Neuronal stem cell (in vitro differentiated cells): ENCODE measurements around the gene TBC1D17.

ENCODE experiments used
- DNase-seq: peaks from one replicate; pipeline ENCODE4 v3.0.0-alpha.2; 2013; ENCODE audit warnings: low spot score
- H2AFZ ChIP-seq: one replicate; pipeline ENCODE4 v1.6.1; 2013; ENCODE audit warnings: mild to moderate bottlenecking, low read length, inconsistent platforms
- H2AK5ac ChIP-seq: 2 replicates; pipeline ENCODE4 v1.6.1; 2013; ENCODE audit warnings: low read depth, mild to moderate bottlenecking, inconsistent platforms, low read length, moderate library complexity, mixed read lengths
- H2BK120ac ChIP-seq: 2 replicates; pipeline ENCODE4 v1.6.1; 2013; ENCODE audit warnings: low read depth, mild to moderate bottlenecking, inconsistent platforms, low read length, moderate library complexity, mixed read lengths
- H2BK12ac ChIP-seq: one replicate; pipeline ENCODE4 v1.6.1; 2013; ENCODE audit warnings: low read length, inconsistent platforms
- H2BK15ac ChIP-seq: 2 replicates; pipeline ENCODE4 v1.6.1; 2013; ENCODE audit warnings: mild to moderate bottlenecking, low read length, inconsistent platforms, mixed read lengths
- H2BK5ac ChIP-seq: one replicate; pipeline ENCODE4 v1.6.1; 2013; ENCODE audit warnings: inconsistent platforms, mild to moderate bottlenecking, low read length, moderate library complexity
- H3K14ac ChIP-seq: one replicate; pipeline ENCODE4 v1.6.1; 2013; ENCODE audit warnings: low read length, inconsistent platforms
- H3K18ac ChIP-seq: 2 replicates; pipeline ENCODE4 v1.6.1; 2013; ENCODE audit warnings: low read length, inconsistent platforms
- H3K23ac ChIP-seq: 2 replicates; pipeline ENCODE4 v1.6.1; 2013; ENCODE audit warnings: low read depth, mild to moderate bottlenecking, mixed read lengths, low read length, inconsistent platforms; ENCODE audit not compliant: poor library complexity
- H3K27ac ChIP-seq: replicated peaks from 3 replicates; pipeline ENCODE4 v1.5.1; 2013; ENCODE audit warnings: low read length, inconsistent platforms
- H3K27me3 ChIP-seq, 3 experiments: 2 replicates each; pipeline ENCODE4 v1.6.1; 2013; ENCODE audit warnings: low read length in 3 of 3, mild to moderate bottlenecking in 2 of 3, inconsistent platforms in 1 of 3, low read depth in 1 of 3, mixed read lengths in 1 of 3, moderate library complexity in 1 of 3; ENCODE audit not compliant: control insufficient read depth in 3 of 3, insufficient read depth in 3 of 3
- H3K36me3 ChIP-seq, 2 donors: replicated peaks in 1 of 2; 2 replicates each; pipeline ENCODE4 v1.6.1; 2013; ENCODE audit warnings: low read length in 2 of 2; ENCODE audit not compliant: control insufficient read depth in 2 of 2, insufficient read depth in 2 of 2
- H3K4ac ChIP-seq: 2 replicates; pipeline ENCODE4 v1.6.1; 2013; ENCODE audit warnings: inconsistent platforms, mild to moderate bottlenecking, low read length, moderate library complexity
- H3K4me1 ChIP-seq, 2 donors: 1 replicate in 1 of 2; 2 replicates in 1 of 2; pipeline ENCODE4 v1.6.1; 2013; ENCODE audit warnings: low read length in 2 of 2, low read depth in 1 of 2; ENCODE audit not compliant: control insufficient read depth in 2 of 2, insufficient read depth in 1 of 2
- H3K4me2 ChIP-seq: one replicate; pipeline ENCODE4 v1.6.1; 2013; ENCODE audit warnings: mild to moderate bottlenecking, low read length, inconsistent platforms; ENCODE audit not compliant: insufficient read depth, poor library complexity, severe bottlenecking
- H3K4me3 ChIP-seq, 2 donors: 2 replicates each; pipeline ENCODE4 v1.5.1; 2013; ENCODE audit warnings: low read length in 2 of 2, mild to moderate bottlenecking in 2 of 2, inconsistent platforms in 1 of 2, moderate library complexity in 1 of 2
- H3K79me1 ChIP-seq: one replicate; pipeline ENCODE4 v1.6.1; 2013; ENCODE audit warnings: low read depth, mild to moderate bottlenecking, inconsistent platforms, low read length, moderate library complexity
- H3K9ac ChIP-seq: one replicate; pipeline ENCODE4 v1.6.1; 2013; ENCODE audit warnings: mild to moderate bottlenecking, low read depth, low read length, inconsistent platforms; ENCODE audit not compliant: poor library complexity
- H3K9me3 ChIP-seq, 2 donors: replicated peaks in 1 of 2; 2 replicates each; pipeline versions ENCODE3 to v1.6.1; 2013; ENCODE audit warnings: low read length in 2 of 2, mild to moderate bottlenecking in 2 of 2, inconsistent platforms in 1 of 2, low read depth in 1 of 2, mixed read lengths in 1 of 2, moderate library complexity in 1 of 2; ENCODE audit not compliant: control insufficient read depth in 2 of 2, insufficient read depth in 1 of 2
- H4K8ac ChIP-seq: one replicate; pipeline ENCODE4 v1.6.1; 2013; ENCODE audit warnings: low read depth, mild to moderate bottlenecking, inconsistent platforms, low read length, moderate library complexity
- H4K91ac ChIP-seq: one replicate; pipeline ENCODE4 v1.6.1; 2013; ENCODE audit warnings: low read length, low read depth, mild to moderate bottlenecking, inconsistent platforms; ENCODE audit not compliant: poor library complexity
- WGBS, 2 donors: extraction: QIAGEN DNeasy Blood & Tissue Kit; methylation state at CpG; one replicate each; pipeline ENCODE4 v1.1.7; 2013; ENCODE audit warnings: missing lambda C conversion rate in 2 of 2, mixed read lengths in 1 of 2; ENCODE audit not compliant: insufficient read length in 2 of 2, insufficient replicate concordance in 1 of 2; ENCODE audit errors: extremely low coverage in 2 of 2; 5-methylcytosine and 5-hydroxymethylcytosine counted together

The TBC1D17 gene

GRCh38 chr19:49874503-49875157 is 2.9 kb upstream of the TBC1D17 start:
- H3K23ac ChIP-seq = peak overlapping the region; percentile 13
- WGBS, 2 donors = no CpG with 5 or more reads among the region's 11 CpGs
- no peak overlapping the region for H2BK120ac ChIP-seq

DNA sequence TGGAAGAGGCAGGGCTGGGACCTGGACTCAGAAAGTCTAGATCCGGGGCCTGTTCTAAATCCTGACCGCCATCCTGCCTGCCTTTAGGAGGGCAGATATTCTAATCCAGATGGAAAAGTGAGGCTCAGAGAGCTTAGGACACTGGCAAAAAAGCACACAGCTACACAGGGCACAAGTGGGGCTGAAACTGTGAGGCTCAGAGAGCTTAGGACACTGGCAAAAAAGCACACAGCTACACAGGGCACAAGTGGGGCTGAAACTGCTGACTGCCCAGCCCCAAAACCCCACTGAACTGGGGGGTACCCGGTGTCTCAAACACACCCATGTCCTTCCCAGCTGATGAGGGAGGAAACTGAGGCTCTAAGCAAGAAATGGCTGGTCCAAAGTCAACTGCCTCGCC is 2.3 kb upstream of the TBC1D17 start:
- Histone ChIP-seq H3K4me2 (peak overlapping the region; percentile 80), H2BK120ac (no peak overlapping the region), H3K18ac (no peak overlapping the region), H2BK12ac (no peak overlapping the region), H3K36me3 (peaks cover 12 to 21% of the 10 kb centered on the region in 2 donors), H3K4me1 (peaks cover 12 to 19% of the 10 kb centered on the region in 2 donors), H3K27me3 (no peaks in the 10 kb centered on the region), H3K4me3 (peak overlapping the region in 1 of 2 donors; percentile 86), H3K14ac (no peak overlapping the region), H3K4ac (no peak overlapping the region), H2AK5ac (no peak overlapping the region), H3K27ac (no peak overlapping the region), H2BK15ac (no peak overlapping the region), H2AFZ (no peak overlapping the region), H4K91ac (no peak overlapping the region), H3K9ac (no peak overlapping the region), H4K8ac (no peak overlapping the region), H3K79me1 (peaks cover 17% of the 10 kb centered on the region), H3K23ac (no peak overlapping the region), H2BK5ac (no peak overlapping the region), H3K9me3 (no peaks in the 10 kb centered on the region)
- WGBS, 2 donors = no CpG with 5 or more reads among the region's 4 CpGs
- DNase-seq = no peak

More at GRCh38 chr19:49874503-49875157, 2.9 kb upstream of the TBC1D17 start:
- Histone ChIP-seq H2BK5ac (peak overlapping the region; percentile 58), H2AFZ (no peak overlapping the region), H3K4me3 (no peak overlapping the region), H3K18ac (no peak overlapping the region), H2BK12ac (no peak overlapping the region), H2BK15ac (no peak overlapping the region), H3K79me1 (peaks cover 15% of the 10 kb centered on the region), H3K14ac (no peak overlapping the region), H3K4me2 (no peak overlapping the region), H3K27me3 (no peaks in the 10 kb centered on the region), H4K91ac (no peak overlapping the region), H3K4ac (no peak overlapping the region), H4K8ac (no peak overlapping the region), H3K4me1 (peaks cover 16 to 22% of the 10 kb centered on the region in 2 donors), H2AK5ac (no peak overlapping the region), H3K36me3 (peaks cover 9 to 18% of the 10 kb centered on the region in 2 donors), H3K27ac (no peak overlapping the region), H3K9me3 (no peaks in the 10 kb centered on the region), H3K9ac (peak overlapping the region; percentile 53)
- DNase-seq = no peak

DNA sequence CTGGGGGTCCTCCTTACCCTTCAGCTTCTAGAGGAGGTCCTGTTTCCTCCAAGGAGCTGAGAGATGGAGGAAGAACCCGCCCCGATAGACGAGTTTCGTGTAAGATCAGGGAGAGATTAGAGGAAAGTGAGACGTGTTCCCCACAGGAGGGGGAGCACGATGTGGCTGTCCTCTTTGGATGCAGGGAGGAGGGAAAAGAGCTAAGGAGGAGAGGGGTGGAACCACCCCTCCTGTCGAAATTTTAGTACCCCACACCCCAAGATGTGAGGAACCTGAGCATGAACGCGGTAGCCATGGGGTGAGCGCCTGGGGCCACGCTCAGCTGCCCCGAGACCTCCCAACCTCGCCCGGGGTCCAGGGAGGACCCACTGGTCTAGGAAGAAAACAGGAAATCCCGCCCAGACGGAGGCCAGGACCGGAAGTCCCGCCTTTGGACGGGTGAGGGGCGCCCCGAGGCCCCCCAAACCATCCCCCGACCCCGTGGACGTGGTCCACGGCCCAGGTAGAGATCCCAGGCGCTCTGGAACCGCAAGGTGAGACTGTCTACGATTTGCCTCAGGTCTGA is 1.6 kb upstream of the TBC1D17 start:
- Histone ChIP-seq H3K27ac (peak overlapping the region; percentile 94), H2BK5ac (peak overlapping the region; percentile 96), H4K8ac (no peak overlapping the region), H3K79me1 (peaks cover 18% of the 10 kb centered on the region), H2AFZ (peak overlapping the region; percentile 90), H3K9ac (peak overlapping the region; percentile 100), H2BK15ac (peak overlapping the region; percentile 60), H3K18ac (peak overlapping the region; percentile 99), H3K4me2 (peak overlapping the region; percentile 80), H3K36me3 (peaks cover 19 to 26% of the 10 kb centered on the region in 2 donors), H3K27me3 (no peaks in the 10 kb centered on the region), H3K4ac (peak overlapping the region; percentile 27), H2BK12ac (no peak overlapping the region), H3K4me3 (peak overlapping the region; percentile 86 to 89), H3K9me3 (no peaks in the 10 kb centered on the region), H3K23ac (peak overlapping the region; percentile 98), H3K14ac (peak overlapping the region; percentile 92), H4K91ac (peak overlapping the region; percentile 38), H2AK5ac (peak overlapping the region; percentile 9), H2BK120ac (peak overlapping the region; percentile 52), H3K4me1 (peaks cover 10 to 13% of the 10 kb centered on the region in 2 donors)
- WGBS, 2 donors = no CpG with 5 or more reads among the region's 28 CpGs
- peak; percentile 59 for DNase-seq

- H3K23ac ChIP-seq = peak overlapping the region; percentile 98
- no peaks in the 10 kb centered on the region for H3K27me3 ChIP-seq
- no peak overlapping the region for H2BK12ac ChIP-seq
Observed at GRCh38 chr19:49876422-49877019, 981 bp upstream of the TBC1D17 start.

More at GRCh38 chr19:49876422-49877019, 981 bp upstream of the TBC1D17 start:
- Histone ChIP-seq H3K4me3 (peak overlapping the region; percentile 86 to 93), H3K4ac (peak overlapping the region; percentile 27), H2AFZ (peak overlapping the region; percentile 93), H2AK5ac (peak overlapping the region; percentile 9), H3K9me3 (no peaks in the 10 kb centered on the region), H2BK15ac (peak overlapping the region; percentile 60), H3K4me2 (peak overlapping the region; percentile 80), H3K9ac (peak overlapping the region; percentile 100), H2BK5ac (peak overlapping the region; percentile 96), H3K27ac (peak overlapping the region; percentile 94), H3K14ac (peak overlapping the region; percentile 92), H2BK120ac (peak overlapping the region; percentile 52), H3K18ac (peak overlapping the region; percentile 99), H4K8ac (no peak overlapping the region), H3K4me1 (peaks cover 10 to 12% of the 10 kb centered on the region in 2 donors), H3K79me1 (peaks cover 15% of the 10 kb centered on the region), H3K36me3 (peaks cover 25 to 26% of the 10 kb centered on the region in 2 donors), H4K91ac (peak overlapping the region; percentile 38)
- WGBS, 2 donors = no CpG with 5 or more reads among the region's 46 CpGs
- peak; percentile 98 for DNase-seq
